ENCODE data around the gene THRAP3. TPM values are rescaled to one million over a fixed set of nuclear protein-coding genes. Genes with fewer than 3 reads are reported as not detected.
"Not testable (repeated sequence)": the region's sequence is repeated elsewhere in the genome, so short reads cannot be mapped to it uniquely, and the experiment has no call there.

Gene THRAP3
- total RNA-seq, 1 experiment from 2014 or later: 131 TPM

- no peak for DNase-seq
- H3K27ac ChIP-seq: no peak overlapping the region
- H3K36me3 ChIP-seq: peaks cover 27% of the 10 kb centered on the region; the same call in 1 of the 2 replicates
- no peaks in the 10 kb centered on the region for H3K4me1 ChIP-seq
- no peak overlapping the region for H3K4me3 ChIP-seq
- H3K27me3 ChIP-seq: no peaks in the 10 kb centered on the region
- no peaks in the 10 kb centered on the region for H3K9me3 ChIP-seq (replicated peaks)
These were observed 27.7 kb downstream of the THRAP3 start for GRCh38 chr1:36251794-36252481.

- H3K36me3 ChIP-seq: peaks cover 25% of the 10 kb centered on the region; the same call in 1 of the 2 replicates
- not testable (repeated sequence) for H3K27ac ChIP-seq; H3K4me1 ChIP-seq; H3K4me3 ChIP-seq; H3K9me3 ChIP-seq (replicated peaks); H3K27me3 ChIP-seq; DNase-seq
These were observed 28.2 kb downstream of the THRAP3 start for GRCh38 chr1:36252482-36252824.

DNA sequence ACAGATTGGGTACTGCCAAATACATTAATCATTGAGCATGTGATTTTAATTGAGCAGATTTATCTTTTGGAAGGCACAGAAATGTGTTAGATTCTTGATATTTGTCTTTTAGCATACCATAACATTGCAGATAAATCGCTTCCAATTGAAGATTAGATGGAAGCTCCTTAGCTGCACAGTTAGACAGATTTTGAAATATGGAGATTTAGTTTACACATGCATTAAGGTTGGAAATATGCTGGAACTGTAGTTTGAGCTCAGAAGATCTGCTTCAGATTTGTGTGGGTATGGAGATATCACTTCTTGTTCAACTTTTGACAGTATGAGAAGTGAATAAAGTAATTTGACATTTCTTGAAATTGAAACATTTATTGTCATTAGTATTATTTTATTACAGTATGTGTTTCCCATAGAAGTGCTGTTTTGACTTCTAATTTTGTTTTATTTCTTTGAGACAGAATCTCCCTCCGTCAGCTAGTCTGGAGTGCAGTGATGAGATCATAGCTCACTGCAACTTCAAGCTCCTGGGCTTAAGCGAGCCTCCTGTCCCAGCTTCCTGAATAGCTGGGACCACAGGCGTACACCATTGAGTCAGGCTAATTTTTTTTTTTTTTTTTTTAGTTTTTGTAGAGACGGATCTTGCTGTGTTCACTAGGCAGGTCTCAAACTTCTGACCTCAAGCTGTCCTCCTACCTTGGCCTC, 29.1 kb downstream of the THRAP3 start:
- Histone ChIP-seq H3K4me1 (no peaks in the 10 kb centered on the region), H3K4me3 (no peak overlapping the region), H3K9me3 (replicated peaks) (no peaks in the 10 kb centered on the region), H3K27me3 (no peaks in the 10 kb centered on the region), H3K27ac (no peak overlapping the region), H3K36me3 (peaks cover 25% of the 10 kb centered on the region; the same call in 1 of the 2 replicates)
- DNase-seq: no peak

GRCh38 chr1:36256558-36257374, 32.5 kb downstream of the THRAP3 start:
- Histone ChIP-seq H3K4me3 (no peak overlapping the region), H3K36me3 (peaks cover 52% of the 10 kb centered on the region), H3K9me3 (replicated peaks) (no peaks in the 10 kb centered on the region), H3K27ac (no peak overlapping the region), H3K4me1 (no peaks in the 10 kb centered on the region), H3K27me3 (no peaks in the 10 kb centered on the region)
- no peak for DNase-seq

- Histone ChIP-seq H3K4me3 (no peak overlapping the region), H3K36me3 (peaks cover 57% of the 10 kb centered on the region), H3K9me3 (replicated peaks) (no peaks in the 10 kb centered on the region), H3K4me1 (no peaks in the 10 kb centered on the region), H3K27ac (no peak overlapping the region), H3K27me3 (no peaks in the 10 kb centered on the region)
- DNase-seq: no peak
These were observed 33.1 kb downstream of the THRAP3 start for GRCh38 chr1:36257375-36257767.

DNA sequence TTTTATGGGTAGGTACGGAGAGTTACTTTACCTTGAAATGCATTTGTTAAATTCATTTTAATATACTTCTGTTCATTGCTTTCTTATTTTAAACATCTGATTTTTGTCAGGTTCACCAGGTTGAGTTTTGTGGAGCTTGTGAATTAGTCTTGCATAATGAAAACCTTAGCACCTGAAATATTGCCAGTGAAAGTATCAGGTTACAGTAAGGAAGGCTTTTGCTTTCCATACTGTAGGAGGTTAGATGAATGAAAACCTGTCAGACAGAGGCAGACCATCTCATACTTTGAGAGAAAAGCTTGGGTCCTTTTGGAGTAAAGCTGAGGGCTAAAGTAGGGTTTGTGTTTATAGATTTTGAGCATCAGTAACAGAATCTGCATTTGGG, 34.7 kb downstream of the THRAP3 start:
- Histone ChIP-seq H3K27ac (no peak overlapping the region), H3K4me3 (no peak overlapping the region), H3K4me1 (no peaks in the 10 kb centered on the region), H3K9me3 (replicated peaks) (no peaks in the 10 kb centered on the region), H3K27me3 (no peaks in the 10 kb centered on the region), H3K36me3 (peaks cover 55% of the 10 kb centered on the region)
- no peak for DNase-seq

- peaks cover 6% of the 10 kb centered on the region; the same call in 1 of the 2 replicates for H3K4me1 ChIP-seq
- no peaks in the 10 kb centered on the region for H3K9me3 ChIP-seq (replicated peaks)
- no peak overlapping the region for H3K27ac ChIP-seq
- H3K4me3 ChIP-seq: no peak overlapping the region
- H3K36me3 ChIP-seq: peaks cover 65% of the 10 kb centered on the region
- no peaks in the 10 kb centered on the region for H3K27me3 ChIP-seq
- no peak for DNase-seq
These were observed 44.7 kb downstream of the THRAP3 start for GRCh38 chr1:36268981-36269380.

- Histone ChIP-seq H3K36me3 (peaks cover 65% of the 10 kb centered on the region), H3K4me3 (no peak overlapping the region), H3K27ac (no peak overlapping the region), H3K9me3 (replicated peaks) (no peaks in the 10 kb centered on the region), H3K27me3 (no peaks in the 10 kb centered on the region), H3K4me1 (peaks cover 6% of the 10 kb centered on the region; the same call in 1 of the 2 replicates)
- no peak for DNase-seq
These were observed 45.2 kb downstream of the THRAP3 start for GRCh38 chr1:36269408-36269838.

DNA sequence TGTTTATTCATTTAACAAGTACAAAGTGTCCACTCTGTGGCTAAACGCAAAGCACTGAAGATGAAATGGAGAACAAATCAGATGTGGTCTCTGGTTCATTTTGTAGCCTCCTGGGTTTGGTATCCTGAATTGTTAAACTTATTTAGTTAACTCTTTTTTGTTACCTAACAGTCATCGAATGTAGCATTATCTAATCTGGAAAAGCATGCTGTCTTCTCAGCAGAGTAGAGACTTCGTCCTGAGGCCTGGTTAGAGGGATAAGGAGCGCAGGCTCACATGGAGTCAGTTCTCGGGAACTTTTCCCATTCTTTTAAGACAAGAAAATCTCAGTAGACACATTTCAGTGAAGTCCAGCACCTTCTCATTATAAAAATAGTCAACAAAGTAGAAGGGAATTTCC, 48.8 kb downstream of the THRAP3 start:
- no peak for DNase-seq

DNA sequence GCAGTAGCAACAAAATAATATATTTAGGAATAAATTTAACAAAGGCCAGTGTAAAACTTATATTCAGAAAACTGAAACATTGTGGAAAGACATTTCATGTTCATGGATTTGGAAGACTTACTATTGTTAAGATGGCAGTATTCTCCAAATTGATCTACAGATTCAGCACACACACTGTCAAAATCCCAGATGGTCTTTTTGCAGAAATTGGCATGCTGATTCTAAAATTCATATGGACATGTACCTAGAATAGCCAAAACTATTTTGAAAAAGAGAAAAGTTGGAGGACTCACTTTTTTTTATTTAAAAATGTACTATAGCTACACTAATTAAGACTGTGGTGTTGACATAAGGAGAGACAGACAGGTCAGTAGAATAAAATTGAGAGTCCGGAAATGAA, 50.0 kb downstream of the THRAP3 start:
- DNase-seq: no peak
- Histone ChIP-seq H3K27ac (no peak overlapping the region), H3K27me3 (no peaks in the 10 kb centered on the region), H3K4me1 (no peaks in the 10 kb centered on the region), H3K9me3 (replicated peaks) (no peaks in the 10 kb centered on the region), H3K36me3 (peaks cover 56% of the 10 kb centered on the region), H3K4me3 (no peak overlapping the region)

More for the DNA sequence above, 48.8 kb downstream of the THRAP3 start:
- Histone ChIP-seq H3K4me1 (no peaks in the 10 kb centered on the region), H3K9me3 (replicated peaks) (no peaks in the 10 kb centered on the region), H3K27ac (no peak overlapping the region), H3K27me3 (no peaks in the 10 kb centered on the region), H3K4me3 (no peak overlapping the region), H3K36me3 (peaks cover 61% of the 10 kb centered on the region)

- Histone ChIP-seq H3K9me3 (replicated peaks) (no peaks in the 10 kb centered on the region), H3K27me3 (no peaks in the 10 kb centered on the region), H3K4me1 (no peaks in the 10 kb centered on the region), H3K4me3 (no peak overlapping the region), H3K27ac (no peak overlapping the region), H3K36me3 (peaks cover 44% of the 10 kb centered on the region)
- DNase-seq: no peak
These were observed 52.4 kb downstream of the THRAP3 start for GRCh38 chr1:36276688-36277087.

- Histone ChIP-seq H3K27ac (no peak overlapping the region), H3K27me3 (no peaks in the 10 kb centered on the region), H3K4me3 (no peak overlapping the region), H3K36me3 (peaks cover 35% of the 10 kb centered on the region), H3K9me3 (replicated peaks) (no peaks in the 10 kb centered on the region), H3K4me1 (no peaks in the 10 kb centered on the region)
- DNase-seq: no peak
These were observed 55.0 kb downstream of the THRAP3 start for GRCh38 chr1:36279110-36279788.

- DNase-seq: no peak
- Histone ChIP-seq H3K36me3 (peaks cover 36% of the 10 kb centered on the region), H3K4me1 (no peaks in the 10 kb centered on the region), H3K27me3 (no peaks in the 10 kb centered on the region), H3K4me3 (no peak overlapping the region), H3K27ac (no peak overlapping the region), H3K9me3 (replicated peaks) (no peaks in the 10 kb centered on the region)
These were observed 55.6 kb downstream of the THRAP3 start for GRCh38 chr1:36279789-36280296.

DNA sequence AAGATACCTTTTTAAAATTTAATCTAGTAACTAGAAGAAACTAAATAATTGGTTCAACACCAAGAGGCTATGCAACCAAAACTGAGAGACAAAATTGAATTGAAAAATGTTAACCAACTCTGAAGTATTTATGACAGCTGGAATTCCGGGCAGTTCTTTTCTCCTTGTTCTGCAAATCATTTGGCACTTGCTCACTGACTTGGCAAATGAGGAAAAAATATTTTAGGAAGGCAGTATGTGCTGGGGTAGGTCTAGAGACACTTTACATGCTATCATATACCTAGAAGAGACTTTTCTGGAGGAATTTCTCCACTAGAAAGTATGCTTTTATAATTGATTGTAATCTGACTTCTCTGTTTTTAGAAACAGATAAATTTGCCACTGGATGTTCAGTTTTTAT, 59.8 kb downstream of the THRAP3 start:
- Histone ChIP-seq H3K4me3 (no peak overlapping the region), H3K9me3 (replicated peaks) (no peaks in the 10 kb centered on the region), H3K27me3 (no peaks in the 10 kb centered on the region), H3K4me1 (no peaks in the 10 kb centered on the region), H3K27ac (no peak overlapping the region), H3K36me3 (peaks cover 68% of the 10 kb centered on the region)
- no peak for DNase-seq
